SU-DHL-6 (cell line): ENCODE data around the gene KLK10.

Experiments used
- H2AFZ ChIP-seq: fragments of 200-600 bp; sonication (generic); 2 replicates; pipeline ENCODE4 v1.6.1; 2014; ENCODE audit warnings: low read depth, mild to moderate bottlenecking, moderate library complexity, mixed read lengths, antibody characterized with exemption, low read length; ENCODE audit not compliant: severe bottlenecking
- H3F3A ChIP-seq: fragments of 200-600 bp; shearing (Covaris generic); 2 replicates; pipeline ENCODE4 v1.6.0; 2016; ENCODE audit warnings: antibody characterized with exemption, mild to moderate bottlenecking; ENCODE audit not compliant: insufficient read depth
- H3K27ac ChIP-seq: fragments of 200-600 bp; sonication (generic); 2 replicates; pipeline ENCODE4 v1.5.1; 2016; ENCODE audit warnings: low read depth, mild to moderate bottlenecking, low read length, moderate library complexity, mixed read lengths
- H3K27me3 ChIP-seq: fragments of 200-600 bp; sonication (generic), shearing (Covaris generic); 2 replicates; pipeline ENCODE4 v1.6.0; 2014; ENCODE audit warnings: mild to moderate bottlenecking, low read length
- H3K36me3 ChIP-seq: fragments of 200-600 bp; sonication (generic); 2 replicates; pipeline ENCODE4 v1.6.1; 2014; ENCODE audit warnings: mild to moderate bottlenecking, low read length, mixed read lengths
- H3K4me2 ChIP-seq: fragments of 300-600, 200-600 bp; shearing (Covaris generic), sonication (generic); 2 replicates; pipeline ENCODE4 v1.6.0; 2014; ENCODE audit warnings: low read length, low read depth, mild to moderate bottlenecking; ENCODE audit not compliant: poor library complexity, severe bottlenecking
- H3K4me3 ChIP-seq: fragments of 200-600 bp; sonication (generic); 2 replicates; pipeline ENCODE4 v1.5.1; 2014; ENCODE audit warnings: antibody characterized with exemption, low read length, mild to moderate bottlenecking, mixed read lengths; ENCODE audit not compliant: insufficient read depth, poor library complexity, severe bottlenecking
- H3K79me2 ChIP-seq: fragments of 200-600 bp; sonication (generic); 2 replicates; pipeline ENCODE4 v1.6.1; 2014; ENCODE audit warnings: mild to moderate bottlenecking, low read length, moderate library complexity; ENCODE audit not compliant: insufficient read depth
- H3K9ac ChIP-seq: fragments of 200-600 bp; sonication (generic); 2 replicates; pipeline ENCODE4 v1.7.0; 2014; ENCODE audit warnings: mild to moderate bottlenecking, low read length
- H3K9me2 ChIP-seq: fragments of 200-600 bp; sonication (generic); replicated peaks from 2 replicates; pipeline ENCODE4 v1.6.1; 2014; ENCODE audit warnings: low read length; ENCODE audit not compliant: insufficient read depth
- H3K9me3 ChIP-seq: fragments of 200-600 bp; sonication (generic); 2 replicates; pipeline ENCODE4 v1.6.1; 2014; ENCODE audit warnings: low read length, mixed read lengths; ENCODE audit not compliant: insufficient read depth
- H4K20me1 ChIP-seq: fragments of 200-600 bp; sonication (generic); 2 replicates; pipeline ENCODE4 v1.6.1; 2014; ENCODE audit warnings: low read depth, mild to moderate bottlenecking, antibody characterized with exemption, low read length, moderate library complexity, mixed read lengths
- EZH2phosphoT487 ChIP-seq: fragments of 200-600 bp; sonication (generic), shearing (Covaris generic); conservative IDR thresholded peaks from 2 replicates; pipeline ENCODE4 v1.6.1; 2018; ENCODE audit warnings: mild to moderate bottlenecking, antibody characterized with exemption, low read length, moderate library complexity, mixed read lengths
- TF ChIP-seq, protein P1 (sequence below): fragments of 200-600 bp; sonication (generic); IDR thresholded peaks from one replicate; pipeline ENCODE4 v1.5.1; 2017; ENCODE audit warnings: antibody characterized with exemption, mild to moderate bottlenecking, low read length, moderate library complexity; ENCODE audit not compliant: insufficient read depth, poor library complexity, severe bottlenecking

The KLK10 gene

DNA sequence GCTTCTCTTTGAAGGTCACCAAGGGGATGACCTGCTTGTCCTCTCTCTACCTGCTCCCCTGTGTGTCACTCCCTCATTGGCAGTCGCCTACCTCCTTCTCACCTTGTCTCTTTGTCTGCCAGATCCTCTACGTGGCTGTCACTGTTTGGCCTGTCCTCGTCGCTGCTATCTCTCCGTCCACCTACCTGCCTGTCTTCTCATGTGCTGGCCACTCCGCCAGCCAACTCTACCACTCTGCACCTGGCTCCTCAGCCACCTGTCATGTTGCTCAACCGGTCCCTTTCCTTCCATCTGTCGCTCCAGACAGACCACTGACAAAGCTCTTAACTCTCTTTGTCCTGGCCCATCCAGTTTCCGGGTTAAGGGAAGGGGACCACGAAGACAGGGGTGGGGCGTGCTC lies 15.2 kb upstream of the KLK10 start, which contains the start of gene KLK12:
TSS of gene KLK12 (minus strand) at position 299 of the 400 bp plus-strand sequence. CDS start 381 bp downstream, outside the sequence.
- no peak within 1 kb of the TSS for H2AFZ ChIP-seq
- no peak within 1 kb of the TSS for H3K9ac ChIP-seq
- H3K4me2 ChIP-seq: no peak within 1 kb of the TSS
- no peak within 1 kb of the TSS for H3K4me3 ChIP-seq
- H4K20me1 ChIP-seq: no peaks in the 10 kb centered on the region
- no peaks in the 10 kb centered on the region for H3K9me3 ChIP-seq
- H3K79me2 ChIP-seq: no peaks in the 10 kb centered on the region
- no peaks in the 10 kb centered on the region for H3K9me2 ChIP-seq
- H3K27me3 ChIP-seq: no peaks in the 10 kb centered on the region
- no peaks in the 10 kb centered on the region for H3K36me3 ChIP-seq
- no peaks in the 10 kb centered on the region for H3F3A ChIP-seq
- no peak for TF ChIP-seq EZH2phosphoT487
- TF ChIP-seq, protein P1, sequence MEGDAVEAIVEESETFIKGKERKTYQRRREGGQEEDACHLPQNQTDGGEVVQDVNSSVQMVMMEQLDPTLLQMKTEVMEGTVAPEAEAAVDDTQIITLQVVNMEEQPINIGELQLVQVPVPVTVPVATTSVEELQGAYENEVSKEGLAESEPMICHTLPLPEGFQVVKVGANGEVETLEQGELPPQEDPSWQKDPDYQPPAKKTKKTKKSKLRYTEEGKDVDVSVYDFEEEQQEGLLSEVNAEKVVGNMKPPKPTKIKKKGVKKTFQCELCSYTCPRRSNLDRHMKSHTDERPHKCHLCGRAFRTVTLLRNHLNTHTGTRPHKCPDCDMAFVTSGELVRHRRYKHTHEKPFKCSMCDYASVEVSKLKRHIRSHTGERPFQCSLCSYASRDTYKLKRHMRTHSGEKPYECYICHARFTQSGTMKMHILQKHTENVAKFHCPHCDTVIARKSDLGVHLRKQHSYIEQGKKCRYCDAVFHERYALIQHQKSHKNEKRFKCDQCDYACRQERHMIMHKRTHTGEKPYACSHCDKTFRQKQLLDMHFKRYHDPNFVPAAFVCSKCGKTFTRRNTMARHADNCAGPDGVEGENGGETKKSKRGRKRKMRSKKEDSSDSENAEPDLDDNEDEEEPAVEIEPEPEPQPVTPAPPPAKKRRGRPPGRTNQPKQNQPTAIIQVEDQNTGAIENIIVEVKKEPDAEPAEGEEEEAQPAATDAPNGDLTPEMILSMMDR: no peak
- no peak within 1 kb of the TSS for H3K27ac ChIP-seq

DNA sequence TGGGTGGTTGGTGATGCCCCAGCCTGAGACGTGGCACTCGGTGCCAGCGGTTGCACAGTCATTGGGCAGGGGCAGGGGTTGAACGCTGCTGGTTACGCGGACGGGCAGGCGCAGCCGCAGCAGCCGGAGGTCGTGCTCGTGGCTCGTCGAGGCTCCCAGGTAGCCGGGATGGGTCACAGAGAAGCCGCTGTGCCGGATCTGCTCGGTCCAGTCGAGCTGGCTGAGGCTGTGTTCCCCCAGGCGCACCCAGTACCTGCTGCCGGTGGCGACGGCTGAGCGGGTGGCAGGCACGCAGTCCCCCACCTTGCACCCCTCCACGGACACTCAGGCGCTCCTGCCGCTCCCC lies 12.3 kb upstream of the KLK10 start:
- no peak overlapping the region for H3K9ac ChIP-seq
- no peaks in the 10 kb centered on the region for H3K79me2 ChIP-seq
- H3K9me3 ChIP-seq: no peaks in the 10 kb centered on the region
- H3K4me3 ChIP-seq: no peak overlapping the region
- H3F3A ChIP-seq: no peaks in the 10 kb centered on the region
- H4K20me1 ChIP-seq: no peaks in the 10 kb centered on the region
- H3K27ac ChIP-seq: no peak overlapping the region
- H3K4me2 ChIP-seq: no peak overlapping the region
- no peaks in the 10 kb centered on the region for H3K9me2 ChIP-seq
- no peaks in the 10 kb centered on the region for H3K27me3 ChIP-seq
- no peak for TF ChIP-seq EZH2phosphoT487
- TF ChIP-seq, protein P1: no peak
- no peaks in the 10 kb centered on the region for H3K36me3 ChIP-seq
- H2AFZ ChIP-seq: no peak overlapping the region

DNA sequence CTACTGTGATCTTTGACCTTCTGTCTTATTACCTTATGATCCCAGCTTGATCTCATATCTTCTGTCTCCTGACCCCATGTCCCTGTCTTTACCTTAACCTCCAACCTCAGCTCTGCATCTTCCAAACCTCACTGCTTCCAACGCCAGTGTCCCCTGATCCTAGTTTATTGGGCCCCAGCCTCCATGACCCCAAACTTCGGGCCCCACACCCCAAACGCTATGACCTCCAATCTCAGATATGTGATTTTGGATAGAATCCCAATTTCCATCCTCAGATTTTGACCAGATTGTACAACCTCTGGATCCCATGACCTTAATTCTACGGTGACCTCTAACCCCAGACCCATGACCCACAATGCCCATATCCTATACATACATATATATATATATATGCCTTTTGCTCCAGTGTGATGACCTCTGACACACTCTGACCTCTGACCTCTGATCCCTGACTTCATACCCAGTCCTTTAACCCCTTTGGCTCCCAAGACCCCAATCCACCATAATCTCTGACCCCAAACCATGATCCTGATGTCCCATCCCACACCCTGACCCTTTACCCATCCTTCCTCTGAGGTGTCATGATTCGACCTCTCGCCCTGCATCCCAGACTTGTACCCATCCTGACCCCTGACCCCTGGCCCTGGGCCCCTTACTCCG lies 11.8 kb upstream of the KLK10 start:
- Histone ChIP-seq H3K79me2 (no peaks in the 10 kb centered on the region), H3K27ac (no peak overlapping the region), H3K9me2 (no peaks in the 10 kb centered on the region), H2AFZ (no peak overlapping the region), H3F3A (no peaks in the 10 kb centered on the region), H3K36me3 (no peaks in the 10 kb centered on the region), H3K9me3 (no peaks in the 10 kb centered on the region), H4K20me1 (no peaks in the 10 kb centered on the region), H3K9ac (no peak overlapping the region), H3K4me2 (no peak overlapping the region), H3K27me3 (no peaks in the 10 kb centered on the region), H3K4me3 (no peak overlapping the region)
- TF ChIP-seq, protein P1: no peak
- no peak for TF ChIP-seq EZH2phosphoT487
